ENCODE results near the gene ANKRD35.

DNA sequence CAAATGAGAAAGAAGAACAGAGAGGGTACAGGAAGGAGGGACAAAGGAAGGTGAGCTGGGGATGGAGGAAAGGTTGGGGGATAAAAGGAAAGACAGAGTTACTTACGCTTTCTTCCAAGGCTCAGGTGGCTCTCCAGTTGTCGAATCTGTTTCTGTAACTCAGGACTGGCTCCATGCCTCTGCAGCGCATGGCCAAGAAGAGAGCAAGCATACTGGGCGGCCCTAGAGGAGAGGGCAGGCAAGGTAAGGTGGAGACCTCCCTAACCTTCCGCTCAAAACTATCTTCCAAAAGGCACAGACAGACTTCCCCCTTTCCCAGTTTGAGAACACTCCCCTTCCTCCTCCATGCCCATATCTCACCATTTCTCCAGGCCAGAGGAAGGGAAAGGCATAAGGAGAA is 31.9 kb upstream of the ANKRD35 start:
- TF ChIP-seq POLR2A (IDR thresholded peaks at IDR 0.05), result no peak
- TF ChIP-seq, protein P1, sequence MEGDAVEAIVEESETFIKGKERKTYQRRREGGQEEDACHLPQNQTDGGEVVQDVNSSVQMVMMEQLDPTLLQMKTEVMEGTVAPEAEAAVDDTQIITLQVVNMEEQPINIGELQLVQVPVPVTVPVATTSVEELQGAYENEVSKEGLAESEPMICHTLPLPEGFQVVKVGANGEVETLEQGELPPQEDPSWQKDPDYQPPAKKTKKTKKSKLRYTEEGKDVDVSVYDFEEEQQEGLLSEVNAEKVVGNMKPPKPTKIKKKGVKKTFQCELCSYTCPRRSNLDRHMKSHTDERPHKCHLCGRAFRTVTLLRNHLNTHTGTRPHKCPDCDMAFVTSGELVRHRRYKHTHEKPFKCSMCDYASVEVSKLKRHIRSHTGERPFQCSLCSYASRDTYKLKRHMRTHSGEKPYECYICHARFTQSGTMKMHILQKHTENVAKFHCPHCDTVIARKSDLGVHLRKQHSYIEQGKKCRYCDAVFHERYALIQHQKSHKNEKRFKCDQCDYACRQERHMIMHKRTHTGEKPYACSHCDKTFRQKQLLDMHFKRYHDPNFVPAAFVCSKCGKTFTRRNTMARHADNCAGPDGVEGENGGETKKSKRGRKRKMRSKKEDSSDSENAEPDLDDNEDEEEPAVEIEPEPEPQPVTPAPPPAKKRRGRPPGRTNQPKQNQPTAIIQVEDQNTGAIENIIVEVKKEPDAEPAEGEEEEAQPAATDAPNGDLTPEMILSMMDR (IDR thresholded peaks at IDR 0.05), result no peak
